ENCODE measurements around the gene COLEC12.

- no peak for TF ChIP-seq CTCF (conservative IDR thresholded peaks at IDR 0.05)
- no peak for TF ChIP-seq EZH2 (IDR thresholded peaks at IDR 0.05; ENCODE audit: low read depth)
Measured at GRCh38 chr18:395456-396250, 104.8 kb downstream of the COLEC12 start.
